ENCODE data around the gene CYB5B.

- TF ChIP-seq CTCF (IDR thresholded peaks at IDR 0.05), result peak; percentile 23
- no peak for TF ChIP-seq FOXM1 (IDR thresholded peaks at IDR 0.05; ENCODE audit: low read depth)
- TF ChIP-seq, protein P1, sequence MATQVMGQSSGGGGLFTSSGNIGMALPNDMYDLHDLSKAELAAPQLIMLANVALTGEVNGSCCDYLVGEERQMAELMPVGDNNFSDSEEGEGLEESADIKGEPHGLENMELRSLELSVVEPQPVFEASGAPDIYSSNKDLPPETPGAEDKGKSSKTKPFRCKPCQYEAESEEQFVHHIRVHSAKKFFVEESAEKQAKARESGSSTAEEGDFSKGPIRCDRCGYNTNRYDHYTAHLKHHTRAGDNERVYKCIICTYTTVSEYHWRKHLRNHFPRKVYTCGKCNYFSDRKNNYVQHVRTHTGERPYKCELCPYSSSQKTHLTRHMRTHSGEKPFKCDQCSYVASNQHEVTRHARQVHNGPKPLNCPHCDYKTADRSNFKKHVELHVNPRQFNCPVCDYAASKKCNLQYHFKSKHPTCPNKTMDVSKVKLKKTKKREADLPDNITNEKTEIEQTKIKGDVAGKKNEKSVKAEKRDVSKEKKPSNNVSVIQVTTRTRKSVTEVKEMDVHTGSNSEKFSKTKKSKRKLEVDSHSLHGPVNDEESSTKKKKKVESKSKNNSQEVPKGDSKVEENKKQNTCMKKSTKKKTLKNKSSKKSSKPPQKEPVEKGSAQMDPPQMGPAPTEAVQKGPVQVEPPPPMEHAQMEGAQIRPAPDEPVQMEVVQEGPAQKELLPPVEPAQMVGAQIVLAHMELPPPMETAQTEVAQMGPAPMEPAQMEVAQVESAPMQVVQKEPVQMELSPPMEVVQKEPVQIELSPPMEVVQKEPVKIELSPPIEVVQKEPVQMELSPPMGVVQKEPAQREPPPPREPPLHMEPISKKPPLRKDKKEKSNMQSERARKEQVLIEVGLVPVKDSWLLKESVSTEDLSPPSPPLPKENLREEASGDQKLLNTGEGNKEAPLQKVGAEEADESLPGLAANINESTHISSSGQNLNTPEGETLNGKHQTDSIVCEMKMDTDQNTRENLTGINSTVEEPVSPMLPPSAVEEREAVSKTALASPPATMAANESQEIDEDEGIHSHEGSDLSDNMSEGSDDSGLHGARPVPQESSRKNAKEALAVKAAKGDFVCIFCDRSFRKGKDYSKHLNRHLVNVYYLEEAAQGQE (IDR thresholded peaks at IDR 0.05; ENCODE audit: low read depth, low read length), result no peak
- TF ChIP-seq SMC3 (IDR thresholded peaks at IDR 0.05; ENCODE audit: low read depth, low read length), result 0 out of 2 replicates have a peak, but pooled peaks have one; percentile 11
Measured at GRCh38 chr16:69465083-69465721, 40.8 kb downstream of the CYB5B start.

All from SK-N-SH (cell line).